ENCODE measurements around the gene SSRP1. TPM values are rescaled to one million over a fixed set of nuclear protein-coding genes. Genes with fewer than 3 reads are reported as not detected.

The SSRP1 gene
- total and polyA plus RNA-seq, 9 of the 15 experiments (the other 6 are each of a cell fraction or from before 2014, with no cell fraction given), result 91.1 to 416 (median 245) TPM

GRCh38 chr11:57316017-57316416 lies 19.7 kb downstream of the SSRP1 start (continued):
- TF ChIP-seq BHLHE40 (IDR thresholded peaks at IDR 0.05; ENCODE audit: low read length) (no peak), ZNF699 (CRISPR knock-in tag; IDR thresholded peaks at IDR 0.05; ENCODE audit: insufficient replicate concordance) (no peak), PHTF2 (CRISPR knock-in tag; IDR thresholded peaks at IDR 0.05) (no peak), ZNF232 (CRISPR knock-in tag; IDR thresholded peaks at IDR 0.05) (no peak), KLF6 (CRISPR knock-in tag; IDR thresholded peaks at IDR 0.05; ENCODE audit: borderline replicate concordance) (no peak), C11orf30 (IDR thresholded peaks at IDR 0.05; ENCODE audit: low read depth) (no peak), CCNT2 (IDR thresholded peaks at IDR 0.05; ENCODE audit: borderline replicate concordance, extremely low read depth, insufficient read length, low read depth, low read length) (no peak), RBFOX2 (IDR thresholded peaks at IDR 0.05; ENCODE audit: low read depth, low read length) (no peak), ZSCAN29 (IDR thresholded peaks at IDR 0.05) (no peak), MECOM (CRISPR knock-in tag; IDR thresholded peaks at IDR 0.05) (no peak), FOXM1 (IDR thresholded peaks at IDR 0.05; ENCODE audit: low read depth) (no peak), FOXM1 (CRISPR knock-in tag; IDR thresholded peaks at IDR 0.05; ENCODE audit: low read depth) (no peak), IFI16 (CRISPR knock-in tag; IDR thresholded peaks at IDR 0.05) (no peak), MBD2 (IDR thresholded peaks at IDR 0.05; ENCODE audit: borderline replicate concordance, low read depth) (no peak), MEIS2 (IDR thresholded peaks at IDR 0.05; ENCODE audit: partially characterized antibody) (peak; percentile 54), STAT6 (CRISPR knock-in tag; IDR thresholded peaks at IDR 0.05) (no peak), GABPB2 (CRISPR knock-in tag; conservative IDR thresholded peaks at IDR 0.05) (no peak), ZBTB8A (IDR thresholded peaks at IDR 0.05; ENCODE audit: partially characterized antibody) (no peak), SIN3A (IDR thresholded peaks at IDR 0.05; ENCODE audit: borderline replicate concordance in 2 of 2, control insufficient read depth in 1 of 2, low read depth in 2 of 2, low read length in 2 of 2) (0 out of 4 replicates have a peak, but pooled peaks of 1 of the 2 experiments have one; percentile 21), GTF2F1 (IDR thresholded peaks at IDR 0.05; ENCODE audit: low read depth, low read length) (no peak), HCFC1 (IDR thresholded peaks at IDR 0.05; ENCODE audit: low read depth, low read length) (no peak), SIN3B (IDR thresholded peaks at IDR 0.05; ENCODE audit: low read depth) (no peak)
- TF ChIP-seq, protein P1, sequence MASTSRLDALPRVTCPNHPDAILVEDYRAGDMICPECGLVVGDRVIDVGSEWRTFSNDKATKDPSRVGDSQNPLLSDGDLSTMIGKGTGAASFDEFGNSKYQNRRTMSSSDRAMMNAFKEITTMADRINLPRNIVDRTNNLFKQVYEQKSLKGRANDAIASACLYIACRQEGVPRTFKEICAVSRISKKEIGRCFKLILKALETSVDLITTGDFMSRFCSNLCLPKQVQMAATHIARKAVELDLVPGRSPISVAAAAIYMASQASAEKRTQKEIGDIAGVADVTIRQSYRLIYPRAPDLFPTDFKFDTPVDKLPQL (IDR thresholded peaks at IDR 0.05; ENCODE audit: extremely low read depth, insufficient read length), result no peak
- TF ChIP-seq, protein P2, sequence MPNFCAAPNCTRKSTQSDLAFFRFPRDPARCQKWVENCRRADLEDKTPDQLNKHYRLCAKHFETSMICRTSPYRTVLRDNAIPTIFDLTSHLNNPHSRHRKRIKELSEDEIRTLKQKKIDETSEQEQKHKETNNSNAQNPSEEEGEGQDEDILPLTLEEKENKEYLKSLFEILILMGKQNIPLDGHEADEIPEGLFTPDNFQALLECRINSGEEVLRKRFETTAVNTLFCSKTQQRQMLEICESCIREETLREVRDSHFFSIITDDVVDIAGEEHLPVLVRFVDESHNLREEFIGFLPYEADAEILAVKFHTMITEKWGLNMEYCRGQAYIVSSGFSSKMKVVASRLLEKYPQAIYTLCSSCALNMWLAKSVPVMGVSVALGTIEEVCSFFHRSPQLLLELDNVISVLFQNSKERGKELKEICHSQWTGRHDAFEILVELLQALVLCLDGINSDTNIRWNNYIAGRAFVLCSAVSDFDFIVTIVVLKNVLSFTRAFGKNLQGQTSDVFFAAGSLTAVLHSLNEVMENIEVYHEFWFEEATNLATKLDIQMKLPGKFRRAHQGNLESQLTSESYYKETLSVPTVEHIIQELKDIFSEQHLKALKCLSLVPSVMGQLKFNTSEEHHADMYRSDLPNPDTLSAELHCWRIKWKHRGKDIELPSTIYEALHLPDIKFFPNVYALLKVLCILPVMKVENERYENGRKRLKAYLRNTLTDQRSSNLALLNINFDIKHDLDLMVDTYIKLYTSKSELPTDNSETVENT (CRISPR knock-in tag; IDR thresholded peaks at IDR 0.05), result no peak
- TF ChIP-seq, protein P3, sequence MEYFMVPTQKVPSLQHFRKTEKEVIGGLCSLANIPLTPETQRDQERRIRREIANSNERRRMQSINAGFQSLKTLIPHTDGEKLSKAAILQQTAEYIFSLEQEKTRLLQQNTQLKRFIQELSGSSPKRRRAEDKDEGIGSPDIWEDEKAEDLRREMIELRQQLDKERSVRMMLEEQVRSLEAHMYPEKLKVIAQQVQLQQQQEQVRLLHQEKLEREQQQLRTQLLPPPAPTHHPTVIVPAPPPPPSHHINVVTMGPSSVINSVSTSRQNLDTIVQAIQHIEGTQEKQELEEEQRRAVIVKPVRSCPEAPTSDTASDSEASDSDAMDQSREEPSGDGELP (CRISPR knock-in tag; IDR thresholded peaks at IDR 0.05; ENCODE audit: borderline replicate concordance), result peak; percentile 61; the same call in 1 of the 2 replicates

Data from K562 (cell line).